GM03348 (cell line): ENCODE measurements around the gene ZNF835.

Experiments
- DNase-seq: peaks from one replicate; pipeline ENCODE4 v3.0.0; 2012; ENCODE audit warnings: low spot score

ZNF835 gene

GRCh38 chr19:56661248-56661647 lies 10.3 kb downstream of the ZNF835 start:
- no peak for DNase-seq

GRCh38 chr19:56660381-56661107 lies 11.0 kb downstream of the ZNF835 start:
- DNase-seq: no peak

GRCh38 chr19:56654151-56654550 lies 17.4 kb downstream of the ZNF835 start:
- no peak for DNase-seq

GRCh38 chr19:56643460-56643955 lies 28.0 kb downstream of the ZNF835 start:
- DNase-seq: no peak

- DNase-seq: no peak
These were observed 28.7 kb downstream of the ZNF835 start, which contains the start of gene SMIM17 for GRCh38 chr19:56642711-56643459. SMIM17 (plus strand) TSS chr19:56643159; CDS start chr19:56645668, 2,509 bp downstream.

GRCh38 chr19:56639217-56639616 lies 32.3 kb downstream of the ZNF835 start:
- no peak for DNase-seq

DNA sequence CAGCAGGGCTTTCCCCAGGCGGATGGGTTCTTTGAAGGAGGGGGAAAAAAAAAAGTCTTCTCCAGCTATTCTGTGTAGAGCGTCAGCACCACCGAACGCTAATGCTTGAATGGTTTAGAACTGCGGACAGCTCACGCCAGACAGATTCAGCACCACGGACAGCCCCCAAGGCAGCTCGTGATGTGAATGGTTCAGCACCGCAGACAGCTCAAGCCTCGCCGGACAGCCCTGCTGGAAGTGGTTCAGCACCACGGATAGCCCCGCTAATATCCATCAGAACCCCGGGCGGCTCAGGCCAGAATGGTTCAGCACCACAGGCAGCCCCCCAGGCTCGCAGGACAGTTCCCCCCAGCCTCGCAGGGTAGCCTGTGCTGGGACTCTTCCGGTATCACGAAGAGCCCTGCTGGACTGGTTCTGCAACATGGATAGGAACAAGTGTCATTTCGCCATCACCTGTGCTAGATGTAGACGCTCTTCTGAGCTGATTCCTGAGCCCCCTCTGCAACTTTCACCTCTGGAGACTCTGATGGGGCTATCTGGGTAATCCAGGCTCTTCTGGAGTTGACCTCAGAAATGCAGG lies 33.5 kb downstream of the ZNF835 start:
- DNase-seq: peak; percentile 45

DNA sequence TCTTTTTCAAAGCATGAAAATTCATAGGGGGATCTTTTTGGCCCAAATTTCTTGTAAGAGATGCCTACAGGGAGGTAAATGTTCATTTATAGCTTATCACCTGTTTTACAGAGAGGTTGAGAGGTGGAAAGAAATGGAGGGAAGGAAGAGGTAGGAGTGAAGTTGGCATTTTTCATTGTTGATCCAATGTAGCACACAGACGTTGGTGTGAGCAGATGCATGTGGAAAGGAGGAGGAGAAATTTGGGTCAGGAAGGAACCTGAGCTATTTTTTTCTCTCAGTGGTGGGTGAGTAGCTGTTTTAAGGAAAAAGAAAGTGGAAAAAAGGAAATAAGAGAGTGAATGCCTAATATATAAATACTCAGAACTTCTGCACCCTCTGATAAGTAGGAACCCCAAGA lies 38.5 kb downstream of the ZNF835 start:
- no peak for DNase-seq

DNA sequence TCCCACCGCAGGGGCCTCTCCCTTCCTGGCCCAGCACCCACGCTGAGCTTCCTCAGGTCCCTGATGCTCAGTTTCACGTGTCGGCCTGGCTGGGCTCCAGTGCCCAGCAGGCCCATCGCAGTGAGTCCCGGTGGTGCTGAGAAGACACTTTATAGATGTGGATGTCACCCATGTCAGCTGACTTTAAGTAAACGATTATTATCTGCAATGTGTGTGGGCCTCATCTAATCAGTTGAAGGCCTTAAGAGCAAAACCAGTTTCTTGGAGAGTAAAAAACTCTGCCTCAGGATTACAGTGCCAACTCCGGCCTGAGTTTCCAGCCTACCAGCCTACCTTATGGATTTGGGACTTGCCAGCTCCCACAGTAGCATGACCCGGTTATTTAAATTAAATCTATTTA lies 45.8 kb downstream of the ZNF835 start:
- DNase-seq: no peak

DNA sequence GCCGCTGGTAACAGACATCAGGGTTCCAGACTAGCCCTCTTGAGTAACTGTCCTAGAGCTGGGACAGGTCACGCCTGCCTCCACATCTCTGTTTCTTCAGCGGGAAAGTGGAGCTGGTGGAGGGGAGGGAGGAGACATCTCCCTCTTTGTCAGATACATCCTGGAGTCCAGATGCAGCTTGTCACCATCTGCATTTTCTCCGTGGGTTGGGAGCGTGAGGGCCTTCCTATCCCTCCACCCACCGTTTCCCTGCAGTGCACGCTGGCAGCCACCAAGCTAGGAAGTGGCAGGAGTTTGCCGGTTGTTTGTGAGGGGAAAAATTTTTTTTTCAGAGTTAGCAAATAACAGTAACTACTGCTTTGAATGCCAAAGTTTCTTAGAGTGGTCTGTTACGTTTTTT lies 48.6 kb downstream of the ZNF835 start:
- DNase-seq: no peak

DNA sequence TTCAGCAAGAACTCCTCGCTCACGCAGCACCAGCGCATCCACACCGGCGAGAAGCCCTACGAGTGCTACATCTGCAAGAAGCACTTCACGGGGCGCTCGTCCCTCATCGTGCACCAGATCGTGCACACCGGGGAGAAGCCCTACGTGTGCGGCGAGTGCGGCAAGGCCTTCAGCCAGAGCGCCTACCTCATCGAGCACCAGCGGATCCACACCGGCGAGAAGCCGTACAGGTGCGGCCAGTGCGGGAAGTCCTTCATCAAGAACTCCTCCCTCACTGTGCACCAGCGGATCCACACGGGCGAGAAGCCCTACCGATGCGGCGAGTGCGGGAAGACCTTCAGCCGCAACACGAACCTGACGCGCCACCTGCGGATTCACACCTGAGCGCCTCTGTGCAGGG lies 49.2 kb downstream of the ZNF835 start:
- DNase-seq: no peak

GRCh38 chr19:56619121-56619520 lies 52.4 kb downstream of the ZNF835 start:
- no peak for DNase-seq

DNA sequence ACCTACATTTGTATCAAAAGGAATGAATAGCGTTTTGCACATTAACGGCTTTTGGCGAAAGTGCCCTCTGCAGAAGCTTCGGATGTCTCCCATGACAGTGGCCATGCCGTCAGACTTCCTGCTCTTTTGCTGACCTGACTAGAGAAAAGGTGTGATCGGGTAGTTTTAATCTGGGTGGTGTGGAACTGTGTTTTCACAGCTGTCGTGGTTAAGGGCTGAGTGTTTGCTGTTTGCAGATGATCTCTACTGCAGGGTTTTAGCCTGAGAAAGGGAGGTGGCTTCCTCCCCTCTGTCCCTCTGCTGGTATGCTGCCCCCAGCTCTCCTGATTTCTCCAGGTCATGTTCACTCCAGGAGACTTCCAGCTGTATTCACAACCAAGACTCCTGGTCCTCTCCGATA lies 54.0 kb downstream of the ZNF835 start:
- no peak for DNase-seq

DNA sequence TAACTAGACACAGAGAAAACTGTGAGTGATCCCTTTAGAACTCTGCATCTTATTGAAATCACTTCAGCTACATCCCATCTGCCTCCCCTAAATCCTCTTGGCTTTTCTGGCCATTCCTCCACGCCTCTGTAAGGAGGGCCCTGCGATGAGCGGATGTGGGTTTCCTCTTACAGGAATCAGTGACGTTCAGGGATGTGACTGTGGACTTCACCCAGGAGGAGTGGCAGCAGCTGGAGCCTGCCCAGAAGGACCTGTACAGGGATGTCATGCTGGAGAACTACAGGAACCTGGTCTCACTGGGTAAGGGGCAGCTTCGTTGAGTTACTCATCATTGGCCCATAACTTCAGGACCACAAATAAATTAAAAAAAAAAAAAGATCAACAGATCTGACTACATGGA lies 57.9 kb downstream of the ZNF835 start:
- DNase-seq: no peak

- DNase-seq: no peak
These were observed 58.8 kb downstream of the ZNF835 start for GRCh38 chr19:56612737-56613136.
